ENCODE data around the gene FAM110D. TPM values are rescaled to one million over a fixed set of nuclear protein-coding genes. Genes with fewer than 3 reads are reported as not detected.

The FAM110D gene
- polyA plus RNA-seq, 1 donor from 2014 or later, result 0.31 TPM

- no peaks in the 10 kb centered on the region for H3K9me2 ChIP-seq (ENCODE audit: insufficient read depth, low read length)
- H3K4me3 ChIP-seq (ENCODE audit: low read length), result peak overlapping the region; percentile 64
- H3K79me2 ChIP-seq (replicated peaks; ENCODE audit: insufficient read depth, low read length), result no peaks in the 10 kb centered on the region
- H3K9ac ChIP-seq (ENCODE audit: low read length), result peak overlapping the region; percentile 61
- TF ChIP-seq TAF1 (IDR thresholded peaks at IDR 0.05; ENCODE audit: low read depth) (peak; percentile 47), EP300 (conservative IDR thresholded peaks at IDR 0.05; ENCODE audit: poor library complexity, severe bottlenecking) (no peak), MXI1 (conservative IDR thresholded peaks at IDR 0.05; ENCODE audit: poor library complexity, severe bottlenecking) (peak; percentile 63), CTCF (IDR thresholded peaks at IDR 0.05; ENCODE audit: poor library complexity, severe bottlenecking) (peak; percentile 69), RAD21 (conservative IDR thresholded peaks at IDR 0.05) (peak; percentile 41), EZH2 (IDR thresholded peaks at IDR 0.05; ENCODE audit: borderline replicate concordance, insufficient read depth, low read length, poor library complexity, severe bottlenecking) (no peak), REST (IDR thresholded peaks at IDR 0.05; ENCODE audit: borderline replicate concordance) (peak; percentile 47)
- no peaks in the 10 kb centered on the region for H3K36me3 ChIP-seq (ENCODE audit: insufficient read depth, low read length)
- H3F3A ChIP-seq (ENCODE audit: insufficient read depth, low read length, poor library complexity, severe bottlenecking), result no peaks in the 10 kb centered on the region
- no peaks in the 10 kb centered on the region for H4K20me1 ChIP-seq (ENCODE audit: insufficient read depth)
- peaks cover 23% of the 10 kb centered on the region for H3K27me3 ChIP-seq (ENCODE audit: insufficient read depth, low read depth, low read length)
- peak overlapping the region; percentile 24 for H2AFZ ChIP-seq (ENCODE audit: low read depth, low read length)
- H3K4me2 ChIP-seq (ENCODE audit: low read length), result no peak overlapping the region
- no peak overlapping the region for H3K27ac ChIP-seq (ENCODE audit: low read length)
- no peaks in the 10 kb centered on the region for H3K9me3 ChIP-seq (ENCODE audit: low read length)
Measured at GRCh38 chr1:26161415-26162219, 2.7 kb downstream of the FAM110D start.

- Histone ChIP-seq H3K36me3 (ENCODE audit: insufficient read depth, low read length) (no peaks in the 10 kb centered on the region), H3K79me2 (replicated peaks; ENCODE audit: insufficient read depth, low read length) (no peaks in the 10 kb centered on the region), H3K27ac (ENCODE audit: low read length) (no peak overlapping the region), H3K9me3 (ENCODE audit: low read length) (no peaks in the 10 kb centered on the region), H3F3A (ENCODE audit: insufficient read depth, low read length, poor library complexity, severe bottlenecking) (no peaks in the 10 kb centered on the region), H3K9ac (ENCODE audit: low read length) (no peak overlapping the region), H3K9me2 (ENCODE audit: insufficient read depth, low read length) (no peaks in the 10 kb centered on the region), H3K4me3 (ENCODE audit: low read length) (peak overlapping the region; percentile 64), H4K20me1 (ENCODE audit: insufficient read depth) (no peaks in the 10 kb centered on the region), H2AFZ (ENCODE audit: low read depth, low read length) (no peak overlapping the region), H3K27me3 (ENCODE audit: insufficient read depth, low read depth, low read length) (peaks cover 23% of the 10 kb centered on the region), H3K4me2 (ENCODE audit: low read length) (no peak overlapping the region)
- no peak for TF ChIP-seq RAD21 (conservative IDR thresholded peaks at IDR 0.05)
- TF ChIP-seq POLR2AphosphoS5 (IDR thresholded peaks at IDR 0.05), result no peak
- TF ChIP-seq EP300 (conservative IDR thresholded peaks at IDR 0.05; ENCODE audit: poor library complexity, severe bottlenecking), result no peak
- TF ChIP-seq CTCF (IDR thresholded peaks at IDR 0.05; ENCODE audit: poor library complexity, severe bottlenecking), result no peak
- TF ChIP-seq MXI1 (conservative IDR thresholded peaks at IDR 0.05; ENCODE audit: poor library complexity, severe bottlenecking), result no peak
- TF ChIP-seq EZH2 (IDR thresholded peaks at IDR 0.05; ENCODE audit: borderline replicate concordance, insufficient read depth, low read length, poor library complexity, severe bottlenecking), result no peak
- TF ChIP-seq REST (IDR thresholded peaks at IDR 0.05; ENCODE audit: borderline replicate concordance), result no peak
- no peak for TF ChIP-seq TAF1 (IDR thresholded peaks at IDR 0.05; ENCODE audit: low read depth)
- TF ChIP-seq SMC3 (conservative IDR thresholded peaks at IDR 0.05; ENCODE audit: poor library complexity), result no peak
Measured at GRCh38 chr1:26162220-26162709, 3.4 kb downstream of the FAM110D start.
